ENCODE measurements around the gene CDON. TPM values are rescaled to one million over a fixed set of nuclear protein-coding genes. Genes with fewer than 3 reads are reported as not detected.
A peak's percentile ranks its signal among the peaks of the same experiment; 100 is the strongest.

Gene CDON
- polyA plus RNA-seq, 3 donors = 0.01 TPM; not detected in 2

DNA sequence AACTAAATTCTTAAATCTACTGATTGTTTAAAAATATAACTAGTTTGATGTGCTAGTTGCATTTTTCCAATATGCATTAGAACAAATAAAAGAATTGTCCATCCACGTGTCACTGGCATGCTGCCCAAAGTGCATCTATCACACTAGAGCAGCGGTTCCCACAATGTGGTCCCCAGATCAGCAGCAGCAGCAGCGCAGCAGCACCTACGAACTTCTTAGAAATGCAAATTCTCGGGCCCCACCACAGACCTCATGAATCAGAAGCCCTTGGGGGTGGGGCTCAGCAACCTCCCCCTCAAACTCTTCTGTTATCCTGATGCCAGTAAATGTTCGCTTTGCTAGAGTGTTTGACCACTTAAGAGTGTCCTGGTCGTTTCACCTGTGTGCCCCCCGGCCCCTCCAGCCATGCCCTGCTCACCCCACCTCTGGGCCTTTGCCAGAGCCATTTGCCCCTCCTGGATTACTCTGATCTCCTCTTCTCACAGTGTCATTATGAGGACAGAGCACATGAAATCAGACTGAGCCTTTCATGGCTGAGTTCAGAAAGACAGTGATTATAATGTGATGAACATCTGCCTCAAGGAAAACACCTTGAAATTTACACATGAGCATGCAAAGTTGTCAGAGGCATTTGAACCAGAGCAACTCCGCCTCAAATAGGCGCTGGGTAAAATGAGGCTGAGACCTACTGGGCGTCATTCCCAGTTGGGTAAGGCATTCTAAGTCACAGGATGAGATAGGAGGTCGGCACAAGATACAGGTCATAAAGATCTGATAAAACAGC is 129.4 kb downstream of the CDON start:
- Mint-ChIP-seq H3K36me3 (no peaks in the 10 kb centered on the region), H3K27me3 (ENCODE audit: low read depth in 3 of 3) (peaks cover 1 to 3% (median 2%) of the 10 kb centered on the region in 3 donors), H3K27ac (peak overlapping the region in 1 of 7 donors; percentile 12), H3K9me3 (peaks cover 0 to 2% (median 0%) of the 10 kb centered on the region in 7 donors), H3K4me1 (peaks cover 12% of the 10 kb centered on the region), H3K4me3 (no peak overlapping the region)
- Histone ChIP-seq H3K27ac (ENCODE audit: low read depth in 1 of 2, low read length in 2 of 2) (no peak overlapping the region), H3K79me2 (ENCODE audit: insufficient read depth, low read length) (no peaks in the 10 kb centered on the region), H3K36me3 (replicated peaks in 1 of 2; ENCODE audit: control insufficient read depth in 1 of 2, insufficient read depth in 2 of 2, low read length in 2 of 2) (no peaks in the 10 kb centered on the region), H3K4me3 (replicated peaks in 1 of 3; ENCODE audit: low read depth in 2 of 3, low read length in 3 of 3) (no peak overlapping the region), H4K20me1 (ENCODE audit: insufficient read depth, low read length) (no peaks in the 10 kb centered on the region), H3K4me1 (ENCODE audit: control insufficient read depth in 1 of 2, insufficient read depth in 2 of 2, low read length in 2 of 2) (peaks cover 9 to 10% of the 10 kb centered on the region in 2 donors), H3K9me3 (replicated peaks in 1 of 2; ENCODE audit: control insufficient read depth in 1 of 2, insufficient read depth in 1 of 2, low read length in 2 of 2) (no peaks in the 10 kb centered on the region), H3K9ac (ENCODE audit: insufficient read depth, low read length, poor library complexity, severe bottlenecking) (no peak overlapping the region), H2AFZ (ENCODE audit: insufficient read depth, low read depth, low read length, poor library complexity, severe bottlenecking) (no peak overlapping the region), H3K27me3 (ENCODE audit: control insufficient read depth in 2 of 2, insufficient read depth in 2 of 2, low read length in 2 of 2) (no peaks in the 10 kb centered on the region), H3K4me2 (replicated peaks; ENCODE audit: extremely low read depth, low read length, poor library complexity, severe bottlenecking) (no peak overlapping the region)
- intact Hi-C loops (cut with micrococcal nuclease) = no loop called here
- TF ChIP-seq, protein P1, sequence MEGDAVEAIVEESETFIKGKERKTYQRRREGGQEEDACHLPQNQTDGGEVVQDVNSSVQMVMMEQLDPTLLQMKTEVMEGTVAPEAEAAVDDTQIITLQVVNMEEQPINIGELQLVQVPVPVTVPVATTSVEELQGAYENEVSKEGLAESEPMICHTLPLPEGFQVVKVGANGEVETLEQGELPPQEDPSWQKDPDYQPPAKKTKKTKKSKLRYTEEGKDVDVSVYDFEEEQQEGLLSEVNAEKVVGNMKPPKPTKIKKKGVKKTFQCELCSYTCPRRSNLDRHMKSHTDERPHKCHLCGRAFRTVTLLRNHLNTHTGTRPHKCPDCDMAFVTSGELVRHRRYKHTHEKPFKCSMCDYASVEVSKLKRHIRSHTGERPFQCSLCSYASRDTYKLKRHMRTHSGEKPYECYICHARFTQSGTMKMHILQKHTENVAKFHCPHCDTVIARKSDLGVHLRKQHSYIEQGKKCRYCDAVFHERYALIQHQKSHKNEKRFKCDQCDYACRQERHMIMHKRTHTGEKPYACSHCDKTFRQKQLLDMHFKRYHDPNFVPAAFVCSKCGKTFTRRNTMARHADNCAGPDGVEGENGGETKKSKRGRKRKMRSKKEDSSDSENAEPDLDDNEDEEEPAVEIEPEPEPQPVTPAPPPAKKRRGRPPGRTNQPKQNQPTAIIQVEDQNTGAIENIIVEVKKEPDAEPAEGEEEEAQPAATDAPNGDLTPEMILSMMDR (IDR thresholded peaks at IDR 0.05) = no peak
- 84% methylated on average over 11 of the region's 12 CpGs for WGBS (ENCODE audit: insufficient coverage)
- DNase-seq = no peak

DNA sequence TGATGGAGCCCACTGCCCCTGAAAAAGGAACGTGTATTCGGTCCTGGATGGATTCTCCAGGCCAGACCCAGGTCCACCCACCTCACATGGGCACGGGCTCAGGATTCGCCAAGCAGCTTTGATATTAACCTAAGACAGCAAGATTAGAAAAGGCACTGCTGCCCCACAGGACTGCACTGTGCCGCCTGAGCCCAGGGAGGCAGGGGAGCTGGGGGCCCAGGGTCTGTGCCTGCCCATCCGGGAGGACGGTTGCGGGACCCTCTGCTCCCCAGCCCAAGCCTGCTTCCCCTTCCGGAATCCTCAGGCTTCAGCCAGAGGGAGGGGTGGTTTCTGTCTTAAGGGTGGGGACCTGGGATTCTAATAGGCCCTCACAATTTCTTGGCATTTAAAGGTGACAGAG is 130.4 kb downstream of the CDON start:
- H3K27me3 Mint-ChIP-seq (ENCODE audit: low read depth in 3 of 3) = peaks cover 1 to 3% (median 2%) of the 10 kb centered on the region in 3 donors
- no peak overlapping the region for H3K4me3 ChIP-seq (replicated peaks in 1 of 3; ENCODE audit: low read depth in 2 of 3, low read length in 3 of 3)
- TF ChIP-seq, protein P1 (IDR thresholded peaks at IDR 0.05) = no peak
- H3K27ac Mint-ChIP-seq = no peak overlapping the region
- peaks cover 0 to 2% (median 0%) of the 10 kb centered on the region in 7 donors for H3K9me3 Mint-ChIP-seq
- no peaks in the 10 kb centered on the region for H3K36me3 Mint-ChIP-seq
- H3K4me1 ChIP-seq (ENCODE audit: control insufficient read depth in 1 of 2, insufficient read depth in 2 of 2, low read length in 2 of 2) = peaks cover 9 to 10% of the 10 kb centered on the region in 2 donors
- WGBS (ENCODE audit: insufficient coverage) = 82% methylated on average over 8 of the region's 9 CpGs
- peaks cover 12% of the 10 kb centered on the region for H3K4me1 Mint-ChIP-seq
- no peaks in the 10 kb centered on the region for H3K79me2 ChIP-seq (ENCODE audit: insufficient read depth, low read length)
- H2AFZ ChIP-seq (ENCODE audit: insufficient read depth, low read depth, low read length, poor library complexity, severe bottlenecking) = no peak overlapping the region
- H3K27me3 ChIP-seq (ENCODE audit: control insufficient read depth in 2 of 2, insufficient read depth in 2 of 2, low read length in 2 of 2) = no peaks in the 10 kb centered on the region
- H3K36me3 ChIP-seq (replicated peaks in 1 of 2; ENCODE audit: control insufficient read depth in 1 of 2, insufficient read depth in 2 of 2, low read length in 2 of 2) = no peaks in the 10 kb centered on the region
- H3K9me3 ChIP-seq (replicated peaks in 1 of 2; ENCODE audit: control insufficient read depth in 1 of 2, insufficient read depth in 1 of 2, low read length in 2 of 2) = no peaks in the 10 kb centered on the region
- no peak for DNase-seq
- intact Hi-C loops (cut with micrococcal nuclease) = no loop called here
- H3K9ac ChIP-seq (ENCODE audit: insufficient read depth, low read length, poor library complexity, severe bottlenecking) = no peak overlapping the region
- H3K27ac ChIP-seq (ENCODE audit: low read depth in 1 of 2, low read length in 2 of 2) = no peak overlapping the region
- no peaks in the 10 kb centered on the region for H4K20me1 ChIP-seq (ENCODE audit: insufficient read depth, low read length)
- no peak overlapping the region for H3K4me2 ChIP-seq (replicated peaks; ENCODE audit: extremely low read depth, low read length, poor library complexity, severe bottlenecking)
- no peak overlapping the region for H3K4me3 Mint-ChIP-seq

Data from CD14-positive monocyte (primary cell).